Bone marrow (tissue), 2 donors: ENCODE results near the gene TM4SF4.

Experiments
- DNase-seq, 2 donors: peaks; one replicate each; lab custom pipeline; 2025; lab: John Stamatoyannopoulos, UW

Gene TM4SF4

GRCh38 chr3:149512073-149512782, 37.7 kb downstream of the TM4SF4 start:
- no peak for DNase-seq

- DNase-seq, result no peak
These were observed 40.0 kb downstream of the TM4SF4 start for GRCh38 chr3:149514471-149514870.

GRCh38 chr3:149515249-149515648, 40.8 kb downstream of the TM4SF4 start:
- DNase-seq, result no peak

GRCh38 chr3:149516920-149517319, 42.4 kb downstream of the TM4SF4 start:
- DNase-seq, result no peak

- no peak for DNase-seq
These were observed 45.4 kb downstream of the TM4SF4 start for GRCh38 chr3:149519912-149520311.

- no peak for DNase-seq
These were observed 49.2 kb downstream of the TM4SF4 start for GRCh38 chr3:149523512-149524299.

GRCh38 chr3:149527531-149528339, 53.2 kb downstream of the TM4SF4 start:
- DNase-seq, result no peak

GRCh38 chr3:149528340-149528650, 53.8 kb downstream of the TM4SF4 start:
- no peak for DNase-seq

- no peak for DNase-seq
These were observed 54.6 kb downstream of the TM4SF4 start for GRCh38 chr3:149529099-149529498.

GRCh38 chr3:149532489-149533180, 58.1 kb downstream of the TM4SF4 start:
- DNase-seq, result peak in 1 of 2 donors; percentile 27

GRCh38 chr3:149534082-149534481, 59.6 kb downstream of the TM4SF4 start:
- DNase-seq, result no peak

- DNase-seq, result no peak
These were observed 60.3 kb downstream of the TM4SF4 start for GRCh38 chr3:149534671-149535332.

- DNase-seq, result no peak
These were observed 60.8 kb downstream of the TM4SF4 start for GRCh38 chr3:149535333-149535685.

- DNase-seq, result no peak
These were observed 61.9 kb downstream of the TM4SF4 start for GRCh38 chr3:149536429-149536828.

GRCh38 chr3:149538371-149538770, 63.9 kb downstream of the TM4SF4 start:
- no peak for DNase-seq

GRCh38 chr3:149541091-149541491, 66.6 kb downstream of the TM4SF4 start:
- DNase-seq, result no peak

- DNase-seq, result no peak
These were observed 68.1 kb downstream of the TM4SF4 start for GRCh38 chr3:149542375-149543312.

- no peak for DNase-seq
These were observed 70.6 kb downstream of the TM4SF4 start for GRCh38 chr3:149545049-149545448.

- DNase-seq, result no peak
These were observed 72.9 kb downstream of the TM4SF4 start for GRCh38 chr3:149547413-149547812.

- no peak for DNase-seq
These were observed 73.6 kb downstream of the TM4SF4 start for GRCh38 chr3:149547954-149548668.
